HG03139 (cell line): ENCODE measurements around the gene KRTAP5-10.
"Not testable (repeated sequence)": the region's sequence is repeated elsewhere in the genome, so short reads cannot be mapped to it uniquely, and the experiment has no call there.

Experiments
- ATAC-seq: cut with Tn5 transposase; IDR thresholded peaks from one replicate; pipeline ENCODE4 v1.9.1; 2021; ENCODE audit not compliant: unreplicated experiment

KRTAP5-10 gene

GRCh38 chr11:71542382-71542781 is 23.0 kb upstream of the KRTAP5-10 start:
- ATAC-seq: no peak

- no peak for ATAC-seq
Observed at GRCh38 chr11:71542879-71543777, 22.2 kb upstream of the KRTAP5-10 start.

- ATAC-seq: no peak
Observed at GRCh38 chr11:71543866-71544265, 21.5 kb upstream of the KRTAP5-10 start.

- no peak for ATAC-seq
Observed at GRCh38 chr11:71544525-71545214, 20.7 kb upstream of the KRTAP5-10 start.

- no peak for ATAC-seq
Observed at GRCh38 chr11:71545405-71545966, 19.9 kb upstream of the KRTAP5-10 start.

- no peak for ATAC-seq
Observed at GRCh38 chr11:71548120-71548519, 17.2 kb upstream of the KRTAP5-10 start, which contains the start of gene KRTAP5-9. Gene KRTAP5-9, plus strand, starts transcription at chr11:71548420. Its CDS starts 238 bp downstream, at chr11:71548658.

- no peak for ATAC-seq
Observed at GRCh38 chr11:71548716-71549151, 16.6 kb upstream of the KRTAP5-10 start.

- no peak for ATAC-seq
Observed at GRCh38 chr11:71551711-71552110, 13.7 kb upstream of the KRTAP5-10 start.

GRCh38 chr11:71554996-71555395 is 10.4 kb upstream of the KRTAP5-10 start:
- no peak for ATAC-seq

GRCh38 chr11:71555508-71555907 is 9.9 kb upstream of the KRTAP5-10 start:
- ATAC-seq: no peak

GRCh38 chr11:71556018-71556417 is 9.3 kb upstream of the KRTAP5-10 start:
- ATAC-seq: no peak

- no peak for ATAC-seq
Observed at GRCh38 chr11:71557257-71557656, 8.1 kb upstream of the KRTAP5-10 start.

GRCh38 chr11:71558996-71559395 is 6.4 kb upstream of the KRTAP5-10 start:
- no peak for ATAC-seq

GRCh38 chr11:71562120-71562519 is 3.2 kb upstream of the KRTAP5-10 start:
- ATAC-seq: no peak

GRCh38 chr11:71563406-71563805 is 2.0 kb upstream of the KRTAP5-10 start:
- ATAC-seq: no peak

- ATAC-seq: no peak
Observed at GRCh38 chr11:71564430-71564829, 933 bp upstream of the KRTAP5-10 start.

- no peak for ATAC-seq
Observed at GRCh38 chr11:71566081-71566620, 788 bp downstream of the KRTAP5-10 start.

- not testable (repeated sequence) for ATAC-seq
Observed at GRCh38 chr11:71566626-71567599, 1.6 kb downstream of the KRTAP5-10 start.

- not testable (repeated sequence) for ATAC-seq
Observed at GRCh38 chr11:71567633-71568032, 2.3 kb downstream of the KRTAP5-10 start.

GRCh38 chr11:71568704-71569349 is 3.5 kb downstream of the KRTAP5-10 start:
- no peak for ATAC-seq
